GM21360 (cell line): ENCODE measurements around the gene PMS2.
"Not testable (repeated sequence)": the region's sequence is repeated elsewhere in the genome, so short reads cannot be mapped to it uniquely, and the experiment has no call there.

Experiments
- ATAC-seq: cut with Tn5 transposase; IDR thresholded peaks from one replicate; pipeline ENCODE4 v1.9.1; 2021; ENCODE audit warnings: mild to moderate bottlenecking, moderate library complexity; ENCODE audit not compliant: unreplicated experiment

PMS2 gene

GRCh38 chr7:5926263-5926870 lies 82.5 kb downstream of the PMS2 start:
- ATAC-seq = not testable (repeated sequence)

GRCh38 chr7:5924630-5925029 lies 84.2 kb downstream of the PMS2 start:
- ATAC-seq = not testable (repeated sequence)

GRCh38 chr7:5924180-5924579 lies 84.7 kb downstream of the PMS2 start:
- ATAC-seq = not testable (repeated sequence)
